Neural cell (in vitro differentiated cells): Measurements from ENCODE around the gene TMEM94. TPM values are rescaled to one million over a fixed set of nuclear protein-coding genes. Genes with fewer than 3 reads are reported as not detected.
"Not testable (repeated sequence)": the region's sequence is repeated elsewhere in the genome, so short reads cannot be mapped to it uniquely, and the experiment has no call there.

Experiments used
- H2AFZ ChIP-seq: fragments of 200-600, 300-800 bp; sonication (generic), shearing (Covaris generic); 2 replicates; pipeline ENCODE4 v1.6.0; 2014; ENCODE audit warnings: low read depth, mild to moderate bottlenecking, antibody characterized with exemption, low read length, moderate library complexity
- H3F3A ChIP-seq: fragments of 200-600 bp; shearing (Covaris generic); 2 replicates; pipeline ENCODE4 v1.6.1; 2016; ENCODE audit warnings: mild to moderate bottlenecking, moderate library complexity, mixed read lengths, antibody characterized with exemption, low read length; ENCODE audit not compliant: insufficient read depth, poor library complexity, severe bottlenecking
- H3K27ac ChIP-seq: fragments of 200-600, 300-800 bp; sonication (generic), shearing (Covaris generic); 2 replicates; pipeline ENCODE4 v1.5.1; 2014; ENCODE audit warnings: mild to moderate bottlenecking, low read length, moderate library complexity
- H3K27me3 ChIP-seq: fragments of 300-800, 200-600 bp; sonication (generic), shearing (Covaris generic); 2 replicates; pipeline ENCODE4 v1.6.0; 2014; ENCODE audit warnings: mild to moderate bottlenecking, low read depth, low read length, moderate library complexity; ENCODE audit not compliant: insufficient read depth
- H3K36me3 ChIP-seq: fragments of 300-800, 200-600 bp; sonication (generic), shearing (Covaris generic); 2 replicates; pipeline ENCODE4 v1.5.1; 2014; ENCODE audit warnings: mild to moderate bottlenecking, antibody characterized with exemption, low read length, moderate library complexity; ENCODE audit not compliant: insufficient read depth
- H3K4me2 ChIP-seq: fragments of 300-800, 200-600 bp; sonication (generic), shearing (Covaris generic); 2 replicates; pipeline ENCODE4 v1.6.0; 2014; ENCODE audit warnings: mild to moderate bottlenecking, low read length
- H3K4me3 ChIP-seq: fragments of 300-800, 200-600 bp; sonication (generic), shearing (Covaris generic); 2 replicates; pipeline ENCODE4 v1.5.1; 2014; ENCODE audit warnings: mild to moderate bottlenecking, low read length, moderate library complexity
- H3K79me2 ChIP-seq: fragments of 200-600 bp; shearing (Covaris generic); replicated peaks from 2 replicates; pipeline ENCODE4 v1.6.0; 2014; ENCODE audit warnings: mild to moderate bottlenecking, low read length, moderate library complexity; ENCODE audit not compliant: insufficient read depth
- H3K9ac ChIP-seq: fragments of 300-800, 200-600 bp; sonication (generic), shearing (Covaris generic); 2 replicates; pipeline ENCODE4 v1.6.1; 2016; ENCODE audit warnings: mild to moderate bottlenecking, low read length, mixed read lengths
- H3K9me2 ChIP-seq: fragments of 200-600 bp; shearing (Covaris generic); 2 replicates; pipeline ENCODE4 v1.6.1; 2016; ENCODE audit warnings: mild to moderate bottlenecking, low read length, mixed read lengths; ENCODE audit not compliant: insufficient read depth
- H3K9me3 ChIP-seq: fragments of 200-600, 300-800 bp; sonication (generic), shearing (Covaris generic); 2 replicates; pipeline ENCODE4 v1.6.1; 2016; ENCODE audit warnings: mild to moderate bottlenecking, mixed run types, low read length, moderate library complexity, mixed read lengths
- H4K20me1 ChIP-seq: fragments of 200-600 bp; shearing (Covaris generic); 2 replicates; pipeline ENCODE4 v1.6.1; 2016; ENCODE audit warnings: mild to moderate bottlenecking, mixed run types; ENCODE audit not compliant: insufficient read depth
- POLR2AphosphoS5 ChIP-seq: IDR thresholded peaks from 2 replicates; pipeline ENCODE4 v1.6.1; 2012
- RAD21 ChIP-seq: fragments of 450-650 bp; conservative IDR thresholded peaks from 2 replicates; pipeline ENCODE4 v1.6.1; 2014; ENCODE audit warnings: antibody characterized with exemption, mild to moderate bottlenecking, moderate library complexity
- REST ChIP-seq: IDR thresholded peaks from 2 replicates; pipeline ENCODE4 v1.6.1; 2012; ENCODE audit warnings: borderline replicate concordance
- polyA plus RNA-seq: library from polyadenylated mRNA; depleted of rRNA; stranded (reverse); fragments of >200 nt; gene quantifications from 2 replicates; pipeline ENCODE4 v1.2.3, GENCODE V29; 2014

Gene TMEM94
- polyA plus RNA-seq, 1 donor from 2014 or later = 37.0 TPM

GRCh38 chr17:75430159-75430974 lies 26.1 kb upstream of the TMEM94 start:
- Histone ChIP-seq H3K9ac (no peak overlapping the region), H3K4me3 (no peak overlapping the region), H4K20me1 (no peaks in the 10 kb centered on the region), H3K9me2 (no peaks in the 10 kb centered on the region), H3K4me2 (no peak overlapping the region), H3K79me2 (no peaks in the 10 kb centered on the region), H3F3A (no peaks in the 10 kb centered on the region), H3K27me3 (no peaks in the 10 kb centered on the region), H3K36me3 (no peaks in the 10 kb centered on the region), H2AFZ (no peak overlapping the region), H3K27ac (no peak overlapping the region), H3K9me3 (no peaks in the 10 kb centered on the region)
- TF ChIP-seq REST = no peak
- no peak for TF ChIP-seq POLR2AphosphoS5

GRCh38 chr17:75433218-75433783 lies 23.1 kb upstream of the TMEM94 start:
- no peak overlapping the region for H3K27ac ChIP-seq
- no peaks in the 10 kb centered on the region for H3K36me3 ChIP-seq
- H3K4me2 ChIP-seq = no peak overlapping the region
- no peaks in the 10 kb centered on the region for H3K27me3 ChIP-seq
- no peaks in the 10 kb centered on the region for H3K9me3 ChIP-seq
- H3K9ac ChIP-seq = no peak overlapping the region
- no peaks in the 10 kb centered on the region for H3K79me2 ChIP-seq
- no peak overlapping the region for H3K4me3 ChIP-seq
- no peaks in the 10 kb centered on the region for H3K9me2 ChIP-seq
- H2AFZ ChIP-seq = no peak overlapping the region
- no peaks in the 10 kb centered on the region for H4K20me1 ChIP-seq
- TF ChIP-seq REST (no peak), RAD21 (no peak)
- no peaks in the 10 kb centered on the region for H3F3A ChIP-seq

GRCh38 chr17:75434433-75434832 lies 22.0 kb upstream of the TMEM94 start:
- not testable (repeated sequence) for H3K27ac ChIP-seq

GRCh38 chr17:75437404-75437803 lies 19.0 kb upstream of the TMEM94 start:
- not testable (repeated sequence) for H4K20me1 ChIP-seq, H3K79me2 ChIP-seq, H3F3A ChIP-seq, H3K9me2 ChIP-seq, H3K4me2 ChIP-seq, H3K27me3 ChIP-seq, H3K36me3 ChIP-seq, H3K9ac ChIP-seq, H3K4me3 ChIP-seq, H2AFZ ChIP-seq, H3K27ac ChIP-seq, H3K9me3 ChIP-seq

More at GRCh38 chr17:75434433-75434832, 22.0 kb upstream of the TMEM94 start:
- H4K20me1 ChIP-seq, H3K9me2 ChIP-seq, H3K79me2 ChIP-seq, H3K27me3 ChIP-seq, H3F3A ChIP-seq, H3K4me2 ChIP-seq, H2AFZ ChIP-seq, H3K9ac ChIP-seq, H3K4me3 ChIP-seq, H3K36me3 ChIP-seq, H3K9me3 ChIP-seq: not testable (repeated sequence)
